GM23338 (cell line): ENCODE measurements around the gene ZNF276. TPM values are rescaled to one million over a fixed set of nuclear protein-coding genes. Genes with fewer than 3 reads are reported as not detected.

ENCODE experiments used
- ATAC-seq: fragments of 200-7000 bp; cut with Tn5 transposase; 3 replicates; pipeline ENCODE4 v1.9.1; 2020
- DNase-seq: peaks from one replicate; pipeline ENCODE4 v3.0.0-alpha.2; 2015; ENCODE audit warnings: low spot score
- H2AFZ ChIP-seq: fragments of 200-600 bp; sonication (generic); 2 replicates; pipeline ENCODE4 v1.8.0; 2016; ENCODE audit warnings: antibody characterized with exemption, mild to moderate bottlenecking, moderate library complexity
- H3F3A ChIP-seq: fragments of 200-600 bp; sonication (generic); replicated peaks from 2 replicates; pipeline ENCODE4 v1.8.0; 2017; ENCODE audit warnings: antibody characterized with exemption, mixed run types, low read depth
- H3K27ac ChIP-seq: fragments of 200-600 bp; sonication (generic); 2 replicates; pipeline ENCODE4 v1.6.1; 2016; ENCODE audit warnings: low read depth
- H3K27me3 ChIP-seq: fragments of 200-600 bp; sonication (generic); 2 replicates; pipeline ENCODE4 v1.8.0; 2016; ENCODE audit warnings: mild to moderate bottlenecking, mixed run types, moderate library complexity; ENCODE audit not compliant: insufficient read depth
- H3K36me3 ChIP-seq: fragments of 200-600 bp; sonication (generic); 2 replicates; pipeline ENCODE4 v1.8.0; 2016; ENCODE audit warnings: mild to moderate bottlenecking; ENCODE audit not compliant: insufficient read depth
- H3K4me1 ChIP-seq: fragments of 200-600 bp; sonication (generic); 2 replicates; pipeline ENCODE4 v1.8.0; 2016; ENCODE audit warnings: mild to moderate bottlenecking, moderate library complexity; ENCODE audit not compliant: insufficient read depth
- H3K4me2 ChIP-seq: fragments of 200-600 bp; sonication (generic); 2 replicates; pipeline ENCODE4 v1.7.1; 2017; ENCODE audit warnings: mixed run types
- H3K4me3 ChIP-seq: fragments of 200-600 bp; sonication (generic); 2 replicates; pipeline ENCODE4 v1.6.1; 2016; ENCODE audit warnings: mixed run types
- H3K79me2 ChIP-seq: fragments of 200-600 bp; sonication (generic); replicated peaks from 2 replicates; pipeline ENCODE4 v1.8.0; 2017; ENCODE audit warnings: mild to moderate bottlenecking; ENCODE audit not compliant: insufficient read depth
- H3K9me2 ChIP-seq: fragments of 200-600 bp; sonication (generic); 2 replicates; pipeline ENCODE4 v1.8.0; 2017; ENCODE audit not compliant: insufficient read depth
- H4K20me1 ChIP-seq: fragments of 200-600 bp; sonication (generic); replicated peaks from 2 replicates; pipeline ENCODE4 v1.8.0; 2017; ENCODE audit warnings: mild to moderate bottlenecking; ENCODE audit not compliant: insufficient read depth
- H3K27ac Mint-ChIP-seq: 2 replicates; pipeline ENCODE4 v1.8.0; 2020; ENCODE audit warnings: inconsistent platforms, mild to moderate bottlenecking, moderate library complexity, mixed read lengths
- H3K27me3 Mint-ChIP-seq: 3 replicates; pipeline ENCODE4 v1.8.0; 2022; ENCODE audit warnings: low read depth, mild to moderate bottlenecking, moderate library complexity, mixed read lengths, inconsistent platforms; ENCODE audit not compliant: insufficient read depth, poor library complexity
- H3K36me3 Mint-ChIP-seq: 3 replicates; pipeline ENCODE4 v1.8.0; 2021; ENCODE audit warnings: low read depth, mild to moderate bottlenecking, inconsistent platforms, moderate library complexity, mixed read lengths
- H3K4me1 Mint-ChIP-seq: 3 replicates; pipeline ENCODE4 v1.8.0; 2020; ENCODE audit warnings: mild to moderate bottlenecking, inconsistent platforms, mixed read lengths
- H3K4me3 Mint-ChIP-seq: 3 replicates; pipeline ENCODE4 v1.8.0; 2021; ENCODE audit warnings: moderate library complexity, mild to moderate bottlenecking, inconsistent platforms, mixed read lengths
- H3K9me3 Mint-ChIP-seq: 3 replicates; pipeline ENCODE4 v1.8.0; 2020; ENCODE audit warnings: moderate library complexity, mild to moderate bottlenecking, inconsistent platforms, mixed read lengths
- EZH2 ChIP-seq: fragments of 200-600 bp; sonication (generic); IDR thresholded peaks from one replicate; pipeline ENCODE4 v1.8.0; 2017; ENCODE audit warnings: antibody characterized with exemption, mild to moderate bottlenecking, low read depth; ENCODE audit not compliant: unreplicated experiment
- POLR2AphosphoS5 ChIP-seq: IDR thresholded peaks from 2 replicates; pipeline ENCODE4 v1.6.1; 2016; ENCODE audit warnings: antibody characterized with exemption, low read depth
- STAT1 ChIP-seq: IDR thresholded peaks from one replicate; pipeline ENCODE4 v1.6.1; 2016; ENCODE audit warnings: antibody characterized with exemption; ENCODE audit not compliant: unreplicated experiment
- ZNF331 ChIP-seq: fragments of 250-450 bp; sonication (Bioruptor Pico); IDR thresholded peaks from 2 replicates; pipeline ENCODE4 v1.5.0; 2020; ENCODE audit warnings: low read depth, mild to moderate bottlenecking, moderate library complexity
- polyA plus RNA-seq: library from polyadenylated mRNA; unstranded; fragments of >200 nt; fragmentation: Nextera tagmentation; extraction: Ambion mirVana; gene quantifications from 2 replicates; pipeline ENCODE4 v1.2.1, GENCODE V29; 2016
- total RNA-seq: library from RNA; depleted of rRNA; stranded (reverse); fragments of >200 nt; shearing (Covaris generic); gene quantifications from 2 replicates; pipeline ENCODE4 v1.2.3, GENCODE V29; 2014
- TF ChIP-seq, protein P1 (sequence below): IDR thresholded peaks from one replicate; pipeline ENCODE4 v1.6.1; 2018; ENCODE audit warnings: antibody characterized with exemption; ENCODE audit not compliant: unreplicated experiment
- TF ChIP-seq, protein P2 (sequence below), 2 experiments: fragments of 200-600 bp in 1 of 2; sonication (generic) in 1 of 2; conservative IDR thresholded peaks; 2 replicates each; pipeline versions ENCODE4 v1.5.1 to v1.6.1; 2016 to 2017; ENCODE audit warnings: antibody characterized with exemption in 2 of 2, low read depth in 2 of 2, mild to moderate bottlenecking in 2 of 2, moderate library complexity in 1 of 2
- TF ChIP-seq, protein P3 (sequence below): IDR thresholded peaks from 2 replicates; pipeline ENCODE4 v1.6.1; 2016; ENCODE audit warnings: antibody characterized with exemption

Gene ZNF276
- total and polyA plus RNA-seq, 2 experiments from 2014 or later, result 3.4 to 15.6 TPM

DNA sequence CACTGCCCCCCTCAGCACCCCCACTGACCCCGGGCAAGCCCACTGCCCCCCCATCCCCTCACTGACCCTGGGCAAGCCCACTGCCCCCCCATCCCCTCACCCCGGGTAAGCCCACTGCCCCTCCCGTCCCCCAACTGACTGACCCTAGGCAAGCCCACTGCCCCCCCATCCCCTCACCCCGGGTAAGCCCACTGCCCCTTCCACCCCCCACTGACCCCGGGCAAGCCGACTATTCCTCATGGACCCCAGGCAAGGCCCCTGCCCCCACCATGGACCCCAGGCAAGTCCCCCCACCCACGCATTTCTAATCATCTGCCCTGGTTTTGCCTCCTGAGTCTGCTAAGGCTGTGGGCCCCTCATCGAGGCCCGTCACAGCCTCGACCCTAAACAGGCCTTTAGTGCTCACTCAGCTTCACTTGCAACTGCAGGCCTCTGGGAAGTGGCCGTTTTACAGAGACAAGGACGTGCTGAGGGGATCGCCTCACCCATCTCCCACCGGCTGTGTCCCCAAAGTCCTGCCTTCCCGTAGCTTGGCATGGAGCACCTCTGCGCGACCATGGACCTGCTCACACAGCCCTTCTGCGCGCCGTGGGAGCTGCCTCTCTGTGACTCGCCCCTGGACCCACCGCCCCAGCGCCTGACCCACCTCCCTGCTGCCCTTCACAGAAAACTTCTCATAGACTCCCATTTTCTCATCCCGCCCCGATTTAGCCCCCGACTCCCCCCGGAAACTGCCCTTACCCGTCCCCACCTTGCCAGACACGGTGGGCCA lies 4.2 kb upstream of the ZNF276 start:
- no peak overlapping the region for H3K4me3 ChIP-seq
- no peak for TF ChIP-seq STAT1
- Mint-ChIP-seq H3K27me3 (peaks cover 46% of the 10 kb centered on the region), H3K9me3 (no peaks in the 10 kb centered on the region), H3K36me3 (peaks cover 39% of the 10 kb centered on the region), H3K4me1 (peaks cover 12% of the 10 kb centered on the region), H3K4me3 (no peak overlapping the region), H3K27ac (no peak overlapping the region)
- H3K36me3 ChIP-seq, result no peaks in the 10 kb centered on the region; the same call in 1 of the 2 replicates
- no peak for ATAC-seq
- peaks cover 20% of the 10 kb centered on the region for H4K20me1 ChIP-seq
- no peak overlapping the region for H3K4me2 ChIP-seq
- no peak overlapping the region for H3K27ac ChIP-seq
- peaks cover 54% of the 10 kb centered on the region for H3K27me3 ChIP-seq
- peaks cover 4% of the 10 kb centered on the region for H3K4me1 ChIP-seq
- peaks cover 28% of the 10 kb centered on the region for H3F3A ChIP-seq
- no peaks in the 10 kb centered on the region for H3K9me2 ChIP-seq
- peaks cover 6% of the 10 kb centered on the region for H3K79me2 ChIP-seq
- H2AFZ ChIP-seq, result no peak overlapping the region
- DNase-seq, result no peak

DNA sequence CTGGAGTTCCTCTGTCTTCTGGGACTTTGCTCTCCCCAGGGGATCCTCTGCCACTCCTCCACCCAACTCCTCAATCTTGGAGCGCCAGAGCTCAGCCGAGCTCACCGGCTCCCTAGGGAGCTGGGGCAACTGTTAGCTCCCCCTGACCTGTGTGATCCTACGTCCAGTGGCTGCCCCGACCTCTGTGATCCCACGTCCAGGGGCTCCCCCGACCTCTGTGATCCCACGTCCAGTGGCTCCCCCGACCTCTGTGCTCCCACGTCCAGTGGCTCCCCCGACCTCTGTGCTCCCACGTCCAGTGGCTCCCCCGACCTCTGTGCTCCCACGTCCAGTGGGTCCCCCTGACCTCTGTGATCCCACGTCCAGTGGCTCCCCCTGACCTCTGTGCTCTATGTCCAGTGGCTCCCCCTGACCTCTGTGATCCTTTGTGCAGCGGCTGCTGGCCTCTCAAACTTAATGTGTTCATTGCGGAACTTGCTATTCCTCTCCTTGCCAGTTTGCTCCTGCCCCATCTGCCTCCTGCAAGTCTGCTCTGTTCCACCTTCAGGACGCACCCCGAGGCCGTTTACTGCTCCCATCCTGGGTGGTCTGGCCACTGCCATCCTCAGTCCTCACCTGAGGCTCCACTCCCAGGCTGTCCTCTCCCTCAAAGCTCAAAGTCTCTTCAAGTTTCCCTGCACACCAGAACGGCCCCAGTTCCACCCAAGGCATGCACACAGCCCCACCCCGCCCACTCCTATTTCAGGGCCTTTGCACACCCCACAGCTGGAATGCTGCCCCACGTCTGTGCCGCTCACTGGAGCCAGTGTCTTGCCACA lies 3.4 kb upstream of the ZNF276 start:
- H3K79me2 ChIP-seq, result peaks cover 2% of the 10 kb centered on the region
- no peak overlapping the region for H3K4me2 ChIP-seq
- peaks cover 36% of the 10 kb centered on the region for H3F3A ChIP-seq
- peaks cover 61% of the 10 kb centered on the region for H3K27me3 ChIP-seq
- DNase-seq (no peak), ATAC-seq (no peak)
- H3K9me3 Mint-ChIP-seq, result no peaks in the 10 kb centered on the region; the same call in 2 of the 3 replicates
- no peak overlapping the region for H3K27ac Mint-ChIP-seq
- H3K27me3 Mint-ChIP-seq, result peaks cover 51% of the 10 kb centered on the region
- 0 out of 3 replicates have a peak overlapping the region, but pooled peaks have one; percentile 24 for H3K4me3 Mint-ChIP-seq
- peaks cover 23% of the 10 kb centered on the region for H4K20me1 ChIP-seq
- no peak overlapping the region for H3K27ac ChIP-seq
- H3K4me3 ChIP-seq, result no peak overlapping the region
- no peak overlapping the region for H2AFZ ChIP-seq
- peaks cover 12% of the 10 kb centered on the region for H3K4me1 ChIP-seq
- no peaks in the 10 kb centered on the region for H3K9me2 ChIP-seq
- peaks cover 44% of the 10 kb centered on the region for H3K36me3 Mint-ChIP-seq
- H3K36me3 ChIP-seq, result no peaks in the 10 kb centered on the region; the same call in 1 of the 2 replicates
- H3K4me1 Mint-ChIP-seq, result peaks cover 16% of the 10 kb centered on the region
- TF ChIP-seq, protein P1, sequence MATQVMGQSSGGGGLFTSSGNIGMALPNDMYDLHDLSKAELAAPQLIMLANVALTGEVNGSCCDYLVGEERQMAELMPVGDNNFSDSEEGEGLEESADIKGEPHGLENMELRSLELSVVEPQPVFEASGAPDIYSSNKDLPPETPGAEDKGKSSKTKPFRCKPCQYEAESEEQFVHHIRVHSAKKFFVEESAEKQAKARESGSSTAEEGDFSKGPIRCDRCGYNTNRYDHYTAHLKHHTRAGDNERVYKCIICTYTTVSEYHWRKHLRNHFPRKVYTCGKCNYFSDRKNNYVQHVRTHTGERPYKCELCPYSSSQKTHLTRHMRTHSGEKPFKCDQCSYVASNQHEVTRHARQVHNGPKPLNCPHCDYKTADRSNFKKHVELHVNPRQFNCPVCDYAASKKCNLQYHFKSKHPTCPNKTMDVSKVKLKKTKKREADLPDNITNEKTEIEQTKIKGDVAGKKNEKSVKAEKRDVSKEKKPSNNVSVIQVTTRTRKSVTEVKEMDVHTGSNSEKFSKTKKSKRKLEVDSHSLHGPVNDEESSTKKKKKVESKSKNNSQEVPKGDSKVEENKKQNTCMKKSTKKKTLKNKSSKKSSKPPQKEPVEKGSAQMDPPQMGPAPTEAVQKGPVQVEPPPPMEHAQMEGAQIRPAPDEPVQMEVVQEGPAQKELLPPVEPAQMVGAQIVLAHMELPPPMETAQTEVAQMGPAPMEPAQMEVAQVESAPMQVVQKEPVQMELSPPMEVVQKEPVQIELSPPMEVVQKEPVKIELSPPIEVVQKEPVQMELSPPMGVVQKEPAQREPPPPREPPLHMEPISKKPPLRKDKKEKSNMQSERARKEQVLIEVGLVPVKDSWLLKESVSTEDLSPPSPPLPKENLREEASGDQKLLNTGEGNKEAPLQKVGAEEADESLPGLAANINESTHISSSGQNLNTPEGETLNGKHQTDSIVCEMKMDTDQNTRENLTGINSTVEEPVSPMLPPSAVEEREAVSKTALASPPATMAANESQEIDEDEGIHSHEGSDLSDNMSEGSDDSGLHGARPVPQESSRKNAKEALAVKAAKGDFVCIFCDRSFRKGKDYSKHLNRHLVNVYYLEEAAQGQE, result no peak
- TF ChIP-seq, protein P2, sequence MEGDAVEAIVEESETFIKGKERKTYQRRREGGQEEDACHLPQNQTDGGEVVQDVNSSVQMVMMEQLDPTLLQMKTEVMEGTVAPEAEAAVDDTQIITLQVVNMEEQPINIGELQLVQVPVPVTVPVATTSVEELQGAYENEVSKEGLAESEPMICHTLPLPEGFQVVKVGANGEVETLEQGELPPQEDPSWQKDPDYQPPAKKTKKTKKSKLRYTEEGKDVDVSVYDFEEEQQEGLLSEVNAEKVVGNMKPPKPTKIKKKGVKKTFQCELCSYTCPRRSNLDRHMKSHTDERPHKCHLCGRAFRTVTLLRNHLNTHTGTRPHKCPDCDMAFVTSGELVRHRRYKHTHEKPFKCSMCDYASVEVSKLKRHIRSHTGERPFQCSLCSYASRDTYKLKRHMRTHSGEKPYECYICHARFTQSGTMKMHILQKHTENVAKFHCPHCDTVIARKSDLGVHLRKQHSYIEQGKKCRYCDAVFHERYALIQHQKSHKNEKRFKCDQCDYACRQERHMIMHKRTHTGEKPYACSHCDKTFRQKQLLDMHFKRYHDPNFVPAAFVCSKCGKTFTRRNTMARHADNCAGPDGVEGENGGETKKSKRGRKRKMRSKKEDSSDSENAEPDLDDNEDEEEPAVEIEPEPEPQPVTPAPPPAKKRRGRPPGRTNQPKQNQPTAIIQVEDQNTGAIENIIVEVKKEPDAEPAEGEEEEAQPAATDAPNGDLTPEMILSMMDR (conservative IDR thresholded peaks at IDR 0.05; ENCODE audit: low read depth in 2 of 2), result no peak
- TF ChIP-seq, protein P3, sequence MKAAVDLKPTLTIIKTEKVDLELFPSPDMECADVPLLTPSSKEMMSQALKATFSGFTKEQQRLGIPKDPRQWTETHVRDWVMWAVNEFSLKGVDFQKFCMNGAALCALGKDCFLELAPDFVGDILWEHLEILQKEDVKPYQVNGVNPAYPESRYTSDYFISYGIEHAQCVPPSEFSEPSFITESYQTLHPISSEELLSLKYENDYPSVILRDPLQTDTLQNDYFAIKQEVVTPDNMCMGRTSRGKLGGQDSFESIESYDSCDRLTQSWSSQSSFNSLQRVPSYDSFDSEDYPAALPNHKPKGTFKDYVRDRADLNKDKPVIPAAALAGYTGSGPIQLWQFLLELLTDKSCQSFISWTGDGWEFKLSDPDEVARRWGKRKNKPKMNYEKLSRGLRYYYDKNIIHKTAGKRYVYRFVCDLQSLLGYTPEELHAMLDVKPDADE, result no peak
- no peak for TF ChIP-seq ZNF331 (CRISPR knock-in tag)
- TF ChIP-seq STAT1, result no peak
- TF ChIP-seq POLR2AphosphoS5, result no peak
- TF ChIP-seq EZH2, result no peak
